NCI-H1092 (cell line): ENCODE results near the gene DNAJC18.
"Not testable (repeated sequence)": the region's sequence is repeated elsewhere in the genome, so short reads cannot be mapped to it uniquely, and the experiment has no call there.

Source experiments
- DNase-seq: peaks from one replicate; lab custom pipeline; 2025; lab: John Stamatoyannopoulos, UW

The DNAJC18 gene

DNA sequence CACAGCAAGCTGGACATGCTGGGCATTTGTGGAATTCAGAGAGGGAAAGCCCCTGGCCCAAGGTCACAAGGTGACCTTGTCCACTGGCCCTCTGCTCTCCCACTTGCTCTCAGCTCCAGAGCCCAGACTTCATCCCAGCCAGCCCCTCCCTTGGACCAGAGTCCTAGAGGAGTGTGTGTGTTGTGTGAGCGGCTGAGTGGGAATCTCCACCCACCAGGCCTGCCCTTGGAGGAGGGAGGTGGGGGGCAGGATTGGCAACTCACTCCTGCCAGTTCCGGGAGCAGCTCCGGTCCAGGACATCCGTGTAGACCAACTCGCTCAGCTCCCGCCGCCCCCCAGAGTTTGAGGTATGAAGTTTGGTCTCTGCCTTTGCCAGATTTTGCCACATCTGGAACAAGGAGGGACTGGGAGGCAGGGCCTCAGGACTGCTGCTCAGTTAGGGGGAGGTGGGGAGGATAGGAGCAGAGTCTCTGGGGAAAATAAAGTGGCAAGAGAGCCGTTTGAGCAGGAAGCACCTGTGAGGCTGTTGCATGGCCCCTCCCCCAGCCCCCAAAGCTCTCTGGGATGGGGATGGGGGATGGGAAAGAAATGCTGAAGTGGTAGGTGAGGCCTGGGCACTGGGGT lies 51.0 kb downstream of the DNAJC18 start:
- DNase-seq: no peak

- DNase-seq: no peak
Measured at GRCh38 chr5:139387611-139388197, 51.6 kb downstream of the DNAJC18 start.

- not testable (repeated sequence) for DNase-seq
Measured at GRCh38 chr5:139386956-139387355, 52.4 kb downstream of the DNAJC18 start.

DNA sequence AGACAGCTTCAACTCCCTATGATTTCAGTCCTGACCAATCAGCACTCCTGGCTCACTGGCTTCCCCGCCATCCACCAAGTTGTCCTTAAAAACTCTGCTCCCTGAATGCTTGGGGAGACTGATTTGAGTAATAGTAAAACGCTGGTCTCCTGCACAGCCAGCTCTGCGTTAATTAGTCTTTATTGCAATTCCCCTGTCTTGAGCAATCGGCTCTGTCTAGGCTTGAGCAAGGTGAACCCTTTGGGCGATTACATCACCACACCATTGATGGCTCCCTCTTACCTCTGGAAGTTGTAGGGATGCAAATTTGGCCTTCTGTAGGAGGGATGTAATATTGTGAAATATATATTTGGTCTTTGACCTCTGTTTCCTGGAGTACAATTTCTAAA lies 53.3 kb downstream of the DNAJC18 start:
- DNase-seq: no peak

GRCh38 chr5:139385061-139386049 lies 54.0 kb downstream of the DNAJC18 start:
- no peak for DNase-seq

DNA sequence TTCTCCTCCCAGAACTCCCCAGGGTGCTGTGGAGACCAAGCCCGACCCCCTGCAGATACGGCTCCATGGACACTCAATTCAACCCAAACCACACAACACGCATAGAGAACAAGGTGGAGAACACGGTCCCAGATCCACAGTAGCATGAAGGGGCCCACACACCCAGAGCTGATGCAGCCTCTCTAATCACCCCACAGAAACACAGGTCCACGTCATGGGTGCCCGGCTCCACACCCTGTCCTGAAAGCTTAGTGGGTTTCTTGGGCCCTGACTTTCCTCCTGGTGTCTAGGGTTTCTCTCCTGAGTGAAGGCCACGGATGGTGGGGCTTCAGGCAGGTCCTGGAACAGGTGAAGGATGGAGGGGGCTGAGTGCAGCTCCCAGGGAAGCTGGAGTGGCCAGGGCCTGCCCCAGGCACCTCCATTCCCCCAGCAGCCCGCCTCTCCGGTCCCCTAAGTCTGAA lies 54.7 kb downstream of the DNAJC18 start:
- no peak for DNase-seq

DNA sequence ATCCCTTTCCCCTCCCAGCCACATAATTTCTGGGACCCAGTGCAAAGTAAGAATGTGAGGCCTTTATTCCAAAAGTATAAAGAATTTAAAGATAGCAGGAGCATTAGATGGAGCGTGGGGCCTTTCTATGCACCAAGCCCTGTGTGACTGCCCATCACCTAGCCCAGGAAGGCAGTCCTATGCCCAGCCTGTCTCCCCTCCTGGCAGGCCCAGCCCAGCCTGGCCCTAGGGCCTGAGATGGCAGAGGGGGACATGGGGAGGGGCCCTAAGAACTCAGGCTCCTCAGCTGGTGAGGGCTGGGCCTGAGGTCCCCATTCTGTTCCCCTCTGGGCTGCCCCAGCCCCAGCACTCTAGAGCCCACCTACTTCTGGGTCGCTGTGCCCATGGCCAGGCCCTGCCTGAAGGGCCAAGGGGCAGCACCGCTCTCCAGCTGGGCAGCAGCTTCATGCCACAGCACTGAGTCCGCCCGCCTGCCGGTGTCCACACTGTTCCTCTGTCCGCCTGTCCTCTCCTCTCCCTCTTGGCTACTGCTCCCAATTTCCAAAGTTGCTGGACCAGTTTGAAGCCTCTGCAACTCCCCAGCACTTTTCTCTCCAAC lies 55.2 kb downstream of the DNAJC18 start:
- no peak for DNase-seq

DNA sequence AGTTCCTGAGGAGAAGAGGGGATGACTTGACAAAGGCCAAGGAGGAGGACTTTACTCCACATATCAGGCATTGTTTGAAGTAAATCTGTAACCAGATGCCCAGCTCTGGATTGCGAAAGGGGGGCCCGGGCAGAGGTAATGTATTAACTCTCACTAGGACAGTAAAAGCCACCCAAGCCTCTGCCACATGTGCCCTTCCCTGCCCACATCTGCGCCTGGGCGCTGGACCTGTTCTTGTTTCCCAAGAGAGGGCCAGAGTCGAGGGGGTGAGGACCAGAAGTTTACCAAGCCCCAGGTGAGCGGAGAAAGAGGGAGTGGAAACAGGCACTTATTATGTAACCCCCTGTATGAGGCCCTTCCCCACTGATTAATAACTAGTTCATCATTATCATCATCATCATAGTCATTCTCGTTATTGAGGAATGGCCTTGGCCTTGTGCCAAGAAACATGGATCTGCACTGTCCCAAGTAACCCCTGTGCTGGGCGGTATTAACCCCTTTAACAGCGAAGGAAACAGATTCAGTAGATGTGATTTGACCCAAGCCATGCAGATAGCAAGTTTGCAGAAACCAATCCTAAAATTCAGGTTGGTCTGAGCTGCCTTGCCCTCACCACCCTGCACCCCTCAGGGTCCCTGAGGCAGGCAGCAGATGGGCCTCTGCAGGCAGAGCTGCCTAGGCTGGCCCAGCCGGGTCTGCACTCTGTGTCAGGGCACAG lies 55.9 kb downstream of the DNAJC18 start, which contains the start of gene SLC23A1:
SLC23A1 (minus strand) TSS at position 23 of the 718 bp plus-strand sequence. CDS start 44 bp downstream, outside the sequence.
- no peak for DNase-seq

DNA sequence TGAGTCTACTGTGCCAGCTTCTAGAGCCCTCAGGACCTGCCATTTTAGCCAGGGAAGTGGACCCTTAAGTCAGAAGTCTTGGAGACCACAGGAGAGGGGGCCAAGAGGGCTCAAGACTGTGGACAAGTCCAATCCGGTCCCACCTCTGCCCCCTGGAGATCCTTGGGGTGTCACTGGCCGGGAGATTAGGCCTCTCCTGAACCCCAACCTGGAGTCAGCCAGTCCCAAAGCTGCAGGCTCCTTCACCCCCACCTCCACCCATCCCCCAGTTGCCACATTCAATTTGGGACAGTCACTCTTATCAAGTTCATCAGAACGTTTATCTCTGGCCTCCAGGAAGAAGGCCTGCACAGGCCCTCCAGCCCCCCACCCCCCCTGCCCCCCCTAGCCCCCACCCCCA lies 56.5 kb downstream of the DNAJC18 start:
- no peak for DNase-seq

DNA sequence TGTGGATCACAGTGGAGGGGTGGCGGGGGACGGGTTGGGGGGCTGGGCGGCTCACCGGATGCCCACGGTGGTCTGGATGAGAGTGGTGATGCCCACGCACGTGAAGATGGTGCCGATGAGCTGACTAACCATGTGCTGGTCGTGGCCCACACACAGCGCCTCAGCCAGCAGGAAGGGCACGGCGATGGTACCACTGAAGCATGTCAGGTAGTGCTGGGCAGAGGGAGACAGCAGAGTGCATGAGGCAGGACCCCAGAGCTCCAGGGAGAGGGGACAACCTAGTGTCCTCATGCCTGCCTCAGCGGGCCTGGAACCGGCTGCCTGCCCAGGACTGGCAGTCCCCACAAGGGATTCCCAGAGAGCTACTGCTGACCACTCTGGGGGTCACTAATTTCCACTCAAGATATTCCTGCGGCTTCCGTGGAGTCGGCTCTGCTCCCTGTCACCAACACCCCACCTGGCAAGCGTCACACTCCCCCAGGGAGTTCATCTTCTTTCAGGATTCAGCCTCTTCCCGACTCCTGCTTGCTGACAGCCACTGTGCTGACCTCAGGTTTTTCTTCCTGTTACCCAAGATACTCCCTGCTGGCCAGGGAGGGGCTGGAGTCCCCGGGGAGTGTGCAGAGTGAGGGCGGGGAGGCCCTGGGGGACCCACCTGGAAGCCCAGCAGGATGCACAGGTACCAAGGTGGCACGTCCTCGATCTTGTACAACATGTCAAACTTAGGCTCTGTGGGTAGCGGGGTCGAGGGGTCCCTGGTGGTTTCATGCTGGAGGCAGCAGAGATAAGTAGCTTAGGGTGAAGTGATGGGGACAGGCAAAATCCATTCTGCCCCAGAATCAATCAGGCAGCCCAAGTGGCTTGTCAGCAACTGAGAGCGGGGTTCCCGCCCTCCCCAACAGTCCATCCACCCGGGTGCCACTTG lies 57.2 kb downstream of the DNAJC18 start:
- no peak for DNase-seq

- DNase-seq: no peak
Measured at GRCh38 chr5:139379626-139380449, 59.5 kb downstream of the DNAJC18 start.

- no peak for DNase-seq
Measured at GRCh38 chr5:139378941-139379361, 60.4 kb downstream of the DNAJC18 start.

DNA sequence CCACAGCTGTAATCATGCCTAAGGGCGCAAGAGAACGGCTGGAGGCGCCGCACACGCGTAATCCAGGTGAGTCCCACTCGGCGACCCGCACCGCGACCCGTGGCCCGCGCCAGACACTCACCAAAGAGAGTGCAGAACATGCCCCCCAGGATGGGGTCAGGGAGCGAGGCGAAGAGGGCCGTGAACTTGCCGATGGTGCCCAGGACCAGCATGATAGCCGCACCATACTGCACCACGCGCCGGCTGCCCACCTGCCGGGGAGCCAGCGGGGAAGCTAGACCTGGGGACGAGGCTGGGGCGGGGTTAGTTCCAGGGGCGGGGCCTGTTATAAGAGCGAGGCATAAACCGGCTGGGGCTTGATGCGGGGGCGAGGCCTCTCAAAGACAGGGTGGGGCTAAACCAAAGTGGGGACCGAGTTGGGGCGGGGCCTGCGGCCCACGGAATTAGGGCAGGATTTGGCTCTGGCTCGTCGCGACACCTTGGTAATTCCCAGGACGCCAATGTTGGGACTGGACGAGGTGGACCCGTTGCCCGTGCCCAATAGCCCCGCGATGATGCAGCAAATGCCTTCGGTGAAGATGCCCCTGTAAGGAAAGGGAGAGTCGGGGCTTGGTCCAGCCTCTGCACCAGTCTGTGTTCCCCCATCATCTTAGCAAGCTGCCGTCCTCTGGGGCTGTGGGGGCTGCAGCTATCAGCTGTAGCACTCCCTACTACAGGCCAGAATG lies 61.1 kb downstream of the DNAJC18 start:
- DNase-seq: no peak

GRCh38 chr5:139377226-139377625 lies 62.1 kb downstream of the DNAJC18 start:
- DNase-seq: no peak

DNA sequence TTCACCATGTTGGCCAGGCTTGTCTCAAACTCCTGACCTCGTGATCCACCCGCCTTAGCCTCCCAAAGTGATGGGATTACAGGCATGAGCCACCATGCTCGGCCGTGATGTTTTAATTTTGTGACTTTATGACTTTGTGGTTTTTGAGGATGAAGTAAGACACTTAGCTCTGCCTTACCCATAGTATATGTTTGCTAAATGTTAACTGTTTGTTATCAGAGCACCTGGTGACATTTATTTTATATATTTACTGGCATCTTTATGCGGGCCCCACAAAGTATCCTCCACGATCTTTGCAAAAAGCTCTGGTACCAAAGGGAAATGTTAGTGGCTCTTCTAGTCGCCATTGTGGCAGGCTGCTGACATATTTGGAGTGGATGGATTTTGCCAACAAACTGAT lies 63.0 kb downstream of the DNAJC18 start:
- DNase-seq: no peak

- DNase-seq: no peak
Measured at GRCh38 chr5:139374909-139375308, 64.4 kb downstream of the DNAJC18 start.

DNA sequence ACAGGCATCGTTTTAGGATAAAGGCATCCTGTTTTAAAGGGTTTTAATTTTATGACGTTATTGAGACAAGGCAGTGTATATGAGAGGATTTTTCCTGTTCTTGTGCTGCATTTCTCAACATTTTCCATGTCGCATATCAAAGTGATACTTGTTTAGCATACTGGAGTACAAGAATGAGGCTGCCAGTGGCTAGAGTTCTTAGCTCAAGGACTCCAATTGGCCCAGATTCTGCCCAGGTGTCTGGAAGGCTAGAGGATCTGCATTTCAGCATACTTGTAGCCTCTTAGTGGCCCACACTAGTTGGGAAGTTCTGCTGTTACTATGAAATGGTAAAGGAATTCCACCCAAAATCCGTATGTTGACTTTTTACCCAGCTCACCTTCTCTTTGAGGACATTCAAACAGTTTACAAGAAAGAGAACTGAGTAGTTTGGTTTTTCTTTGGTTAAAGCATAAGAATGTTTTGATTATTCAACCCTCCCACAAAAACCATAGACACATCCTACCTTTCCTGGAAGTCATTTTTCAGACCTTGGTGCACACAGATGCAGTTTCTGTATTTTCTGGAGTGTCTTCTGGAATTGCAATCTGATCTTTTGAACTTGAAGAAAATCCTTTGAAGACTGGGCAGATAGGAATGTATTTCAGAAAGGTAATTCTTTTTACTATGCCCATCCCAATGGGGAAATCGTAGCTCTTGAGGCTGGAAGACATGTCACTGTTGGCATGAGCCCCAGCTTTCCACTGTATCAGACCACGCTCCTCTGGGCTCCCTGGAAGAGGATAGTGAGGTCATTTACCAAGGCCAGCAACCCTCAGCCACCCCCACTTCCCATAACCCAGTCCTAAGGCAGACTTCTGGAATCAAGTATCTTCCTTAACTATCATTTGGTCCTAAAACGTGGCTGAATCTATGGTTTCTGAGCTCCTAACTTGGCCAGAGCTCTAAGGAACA lies 67.6 kb downstream of the DNAJC18 start:
- DNase-seq: no peak

- DNase-seq: no peak
Measured at GRCh38 chr5:139369181-139369580, 70.1 kb downstream of the DNAJC18 start.
